GM12878 (cell line): ENCODE data around the gene KIF4B. TPM values are rescaled to one million over a fixed set of nuclear protein-coding genes. Genes with fewer than 3 reads are reported as not detected.
A peak's percentile ranks its signal among the peaks of the same experiment; 100 is the strongest.
"Not testable (repeated sequence)": the region's sequence is repeated elsewhere in the genome, so short reads cannot be mapped to it uniquely, and the experiment has no call there.

Source experiments
- ATAC-seq: fragments of 200-7000 bp; cut with Tn5 transposase; 3 replicates; pipeline ENCODE4 v1.9.1; 2020; ENCODE audit warnings: mild to moderate bottlenecking, moderate library complexity
- BruUV-seq: library from RNA; stranded (reverse); fragments of 400-500 nt; replicated peaks from 2 replicates; lab custom pipeline; 2021; lab: Mats Ljungman, UMichigan
- CTCF ChIA-PET: fragments of 300-600 bp; sonication (Branson Sonifier 250); formaldehyde crosslinking; extraction: SDS; loops from one replicate; lab custom pipeline; 2021; ENCODE audit warnings: inconsistent platforms; lab: Yijun Ruan, JAX
- POLR2A ChIA-PET: fragments of 350-600 bp; formaldehyde crosslinking; extraction: SDS; loops from one replicate; lab custom pipeline; 2021; ENCODE audit warnings: inconsistent platforms; lab: Charles Lee
- RAD21 ChIA-PET: fragments of 300-600 bp; sonication (Branson Sonifier 250); formaldehyde crosslinking; loops from one replicate; lab custom pipeline; 2023; ENCODE audit warnings: antibody characterized with exemption; ENCODE audit not compliant: unreplicated experiment; lab: Charles Lee
- SMC1A ChIA-PET: fragments of 300-600 bp; sonication (Branson Sonifier 250); formaldehyde crosslinking; loops from one replicate; lab custom pipeline; 2023; ENCODE audit not compliant: unreplicated experiment, uncharacterized antibody; lab: Charles Lee
- DNase-seq: peaks from one replicate; pipeline ENCODE4 v3.0.0-alpha.2; 2011; ENCODE audit warnings: low read depth, low spot score
- FAIRE-seq: peaks from 3 replicates; lab custom pipeline; 2011; peaks lifted over from hg19 to GRCh38; lab: Jason Lieb, UNC
- H2AFZ ChIP-seq: 2 replicates; pipeline ENCODE4 v1.6.0; 2011; ENCODE audit warnings: low read depth, low read length, control low read depth; ENCODE audit not compliant: control insufficient read depth
- H3K27ac ChIP-seq: 2 replicates; pipeline ENCODE4 v1.5.1; 2011; ENCODE audit warnings: control low read depth; ENCODE audit not compliant: control insufficient read depth, insufficient read depth
- H3K27me3 ChIP-seq, 2 experiments: replicated peaks in 1 of 2; 2 replicates each; pipeline versions ENCODE4 v1.6.0 to v1.6.1; 2011; ENCODE audit warnings: low read length in 1 of 2; ENCODE audit not compliant: control insufficient read depth in 2 of 2, insufficient read depth in 2 of 2
- H3K36me3 ChIP-seq, 2 experiments: 2 replicates each; pipeline ENCODE4 v1.5.1; 2011; ENCODE audit warnings: low read length in 1 of 2; ENCODE audit not compliant: control insufficient read depth in 2 of 2, insufficient read depth in 2 of 2
- H3K4me1 ChIP-seq: 2 replicates; pipeline ENCODE4 v1.6.1; 2011; ENCODE audit warnings: mild to moderate bottlenecking, low read length, moderate library complexity, mixed read lengths; ENCODE audit not compliant: control insufficient read depth, insufficient read depth
- H3K4me2 ChIP-seq: 2 replicates; pipeline ENCODE4 v1.6.0; 2011; ENCODE audit warnings: control low read depth; ENCODE audit not compliant: control insufficient read depth, insufficient read depth
- H3K4me3 ChIP-seq: fragments of 200-600 bp; sonication (generic); 2 replicates; pipeline ENCODE4 v1.5.1; 2016
- H3K79me2 ChIP-seq: 2 replicates; pipeline ENCODE4 v1.6.0; 2011; ENCODE audit warnings: low read length; ENCODE audit not compliant: control insufficient read depth, insufficient read depth
- H3K9ac ChIP-seq: 2 replicates; pipeline ENCODE4 v1.8.0; 2011; ENCODE audit warnings: low read length, control low read depth, mixed read lengths; ENCODE audit not compliant: control insufficient read depth, insufficient read depth
- H3K9me3 ChIP-seq: replicated peaks from 3 replicates; pipeline ENCODE4 v1.5.1; 2011; ENCODE audit warnings: mild to moderate bottlenecking, low read length; ENCODE audit not compliant: control insufficient read depth, insufficient read depth
- H4K20me1 ChIP-seq: 2 replicates; pipeline ENCODE4 v1.6.0; 2011; ENCODE audit not compliant: control insufficient read depth, insufficient read depth
- BACH1 ChIP-seq: fragments of 450-650 bp; IDR thresholded peaks from 2 replicates; pipeline ENCODE4 v1.6.1; 2017; ENCODE audit warnings: mild to moderate bottlenecking, borderline replicate concordance
- BRCA1 ChIP-seq: IDR thresholded peaks from 2 replicates; pipeline ENCODE4 v1.6.1; 2011; ENCODE audit warnings: low read depth, low read length, improper control_type of control experiment
- HCFC1 ChIP-seq: fragments of 150-350 bp; IDR thresholded peaks from 2 replicates; pipeline ENCODE4 v1.6.1; 2014; ENCODE audit warnings: low read length
- HSF1 ChIP-seq: fragments of 150-350 bp; IDR thresholded peaks from 2 replicates; pipeline ENCODE4 v1.6.1; 2014; ENCODE audit warnings: mild to moderate bottlenecking, low read depth, low read length
- IRF4 ChIP-seq: IDR thresholded peaks from 2 replicates; pipeline ENCODE4 v1.6.1; 2011; ENCODE audit warnings: low read depth, low read length
- JUNB ChIP-seq: IDR thresholded peaks from 2 replicates; pipeline ENCODE4 v1.6.1; 2016; ENCODE audit warnings: antibody characterized with exemption, mild to moderate bottlenecking
- KDM1A ChIP-seq: fragments of 200-600 bp; sonication (generic); IDR thresholded peaks from 2 replicates; pipeline ENCODE4 v1.6.1; 2016; ENCODE audit warnings: borderline replicate concordance
- NFYB ChIP-seq: IDR thresholded peaks from 2 replicates; pipeline ENCODE4 v1.6.1; 2011; ENCODE audit warnings: low read depth, mild to moderate bottlenecking, low read length, improper control_type of control experiment, moderate library complexity; ENCODE audit not compliant: insufficient read depth
- NR2F1 ChIP-seq: fragments of 450-650 bp; conservative IDR thresholded peaks from 2 replicates; pipeline ENCODE4 v1.6.1; 2017; ENCODE audit warnings: mild to moderate bottlenecking
- PKNOX1 ChIP-seq: fragments of 450-650 bp; IDR thresholded peaks from 2 replicates; pipeline ENCODE4 v1.6.1; 2016; ENCODE audit warnings: mild to moderate bottlenecking
- RELB ChIP-seq: fragments of 450-650 bp; IDR thresholded peaks from 2 replicates; pipeline ENCODE4 v1.6.1; 2017; ENCODE audit warnings: low read depth, mild to moderate bottlenecking, moderate library complexity
- SREBF2 ChIP-seq: IDR thresholded peaks from 2 replicates; pipeline ENCODE4 v1.6.1; 2012; ENCODE audit warnings: mild to moderate bottlenecking, low read length
- TBL1XR1 ChIP-seq: IDR thresholded peaks from 2 replicates; pipeline ENCODE4 v1.6.1; 2012; ENCODE audit warnings: low read depth, low read length, improper control_type of control experiment
- WGBS: methylation state at CpG from one replicate; pipeline ENCODE4 v1.1.6; 2016; ENCODE audit warnings: low lambda C conversion rate; ENCODE audit not compliant: insufficient replicate concordance, insufficient coverage; ENCODE audit errors: missing lambda C conversion rate; 5-methylcytosine and 5-hydroxymethylcytosine counted together
- in situ Hi-C: fragments of 300-500 bp; cut with MboI; formaldehyde crosslinking; loops from 9 replicates; pipeline ENCODE4 v1.14.3; 2018; ENCODE audit warnings: mixed read lengths
- intact Hi-C: fragments of 100-400 bp; cut with micrococcal nuclease; formaldehyde crosslinking; loops from one replicate; pipeline ENCODE4 v1.14.2; 2022; ENCODE audit not compliant: unreplicated experiment
- polyA plus RNA-seq, 11 experiments: library from polyadenylated mRNA; depleted of rRNA in 4 of 11; unstranded in 6 of 11; stranded (reverse) in 5 of 11; fragments of >200 nt; fragmentation: Nextera tagmentation in 4 of 11; fragmentation: Illumina TruSeq in 1 of 11; extraction: Ambion mirVana in 4 of 11; extraction: Trizol in 1 of 11; gene quantifications; 1 replicate in 1 of 11; 2 replicates in 10 of 11; pipeline versions ENCODE4 v1.2.1 to v1.2.3, GENCODE V29; 2011 to 2016; ENCODE audit warnings: inconsistent platforms in 2 of 11, missing spikeins in 2 of 11, low read depth in 1 of 11
- total RNA-seq, 4 experiments: library from RNA; depleted of rRNA in 3 of 4; stranded (reverse); fragments of >200 nt in 3 of 4; fragmentation: Illumina TruSeq in 1 of 4; extraction: Trizol in 1 of 4; gene quantifications; 2 replicates each; pipeline versions ENCODE4 v1.2.1 to v1.2.3, GENCODE V29; 2013 to 2021

Gene KIF4B
- total and polyA plus RNA-seq, 10 of the 15 experiments (the other 5 are each of a cell fraction or from before 2014, with no cell fraction given), result 0.02 to 0.20 (median 0.05) TPM; not detected in 4

GRCh38 chr5:154976082-154976481, 37.5 kb upstream of the KIF4B start:
- H3K36me3 ChIP-seq, BruUV-seq, H3K27me3 ChIP-seq, H3K9me3 ChIP-seq, H3K4me1 ChIP-seq, H2AFZ ChIP-seq, ATAC-seq, H4K20me1 ChIP-seq, H3K27ac ChIP-seq, SMC1A ChIA-PET, in situ Hi-C loops, RAD21 ChIA-PET: not testable (repeated sequence)
- intact Hi-C loops, result loop anchor here (10.0 kb wide), 1 partner anchor 169 kb away; no protein-coding TSS in a partner anchor
- TF ChIP-seq NFYB, result 0 out of 2 replicates have a peak, but pooled peaks have one; percentile 63
- TF ChIP-seq, all 136 proteins: peak for 1; not testable (repeated sequence) for 135
- WGBS, result 96% methylated on average over 9 of the region's 9 CpGs
- DNase-seq, H3K79me2 ChIP-seq, H3K4me3 ChIP-seq, H3K9ac ChIP-seq, H3K4me2 ChIP-seq, FAIRE-seq: not testable (repeated sequence)
- CTCF ChIA-PET, result interaction anchor here (1.2 kb wide), 1 partner anchor 8 kb away, joined by 6 read pairs; no protein-coding TSS in a partner anchor
- POLR2A ChIA-PET, result interaction anchor here (0.6 kb wide), 1 partner anchor 23 kb away, joined by 4 read pairs; no protein-coding TSS in a partner anchor

GRCh38 chr5:154977409-154977808, 36.1 kb upstream of the KIF4B start:
- ChIA-PET RAD21 (no interaction called here), CTCF (interaction anchor here (1.2 kb wide), 1 partner anchor 9 kb away, joined by 6 read pairs; no protein-coding TSS in a partner anchor), POLR2A (no interaction called here), SMC1A (no interaction called here)
- intact Hi-C loops (loop anchor here (10.0 kb wide), 1 partner anchor 167 kb away; no protein-coding TSS in a partner anchor), in situ Hi-C loops (no loop called here)
- Histone ChIP-seq H3K79me2 (no peaks in the 10 kb centered on the region), H2AFZ (no peak overlapping the region), H3K9me3 (no peaks in the 10 kb centered on the region; the same call in 2 of the 3 replicates), H3K27ac (no peak overlapping the region), H3K27me3 (no peaks in the 10 kb centered on the region), H3K4me3 (no peak overlapping the region), H3K4me1 (no peaks in the 10 kb centered on the region), H3K36me3 (no peaks in the 10 kb centered on the region), H3K9ac (no peak overlapping the region), H3K4me2 (no peak overlapping the region), H4K20me1 (no peaks in the 10 kb centered on the region)
- WGBS, result 3% methylated on average over 1 of the region's 1 CpG
- peak; percentile 66 for ATAC-seq
- peak; percentile 18 for FAIRE-seq
- BruUV-seq, result no TSS peak
- DNase-seq, result no peak
- TF ChIP-seq BACH1 (0 out of 2 replicates have a peak, but pooled peaks have one; percentile 62), JUNB (peak; percentile 67; the same call in 1 of the 2 replicates), NR2F1 (no peak), HCFC1 (no peak), PKNOX1 (no peak), RELB (no peak), TBL1XR1 (no peak), SREBF2 (no peak), KDM1A (no peak), HSF1 (no peak), BRCA1 (no peak), IRF4 (0 out of 2 replicates have a peak, but pooled peaks have one; percentile 39)
